ENCODE results near the gene CASS4. TPM values are rescaled to one million over a fixed set of nuclear protein-coding genes. Genes with fewer than 3 reads are reported as not detected.

Gene CASS4
- total RNA-seq, 1 donor from 2014 or later, result 0.74 TPM

GRCh38 chr20:56504373-56505005, 92.4 kb downstream of the CASS4 start:
- peaks cover 0 to 10% of the 10 kb centered on the region in 2 donors for H3K36me3 ChIP-seq
- H3K4me3 ChIP-seq, result no peak overlapping the region
- no peak for DNase-seq (ENCODE audit: extremely low spot score in 2 of 2)
- intact Hi-C loops (cut with DNase I), result no loop called here
- H3K27ac ChIP-seq, result no peak overlapping the region
- H3K4me1 ChIP-seq, result no peaks in the 10 kb centered on the region
- H3K27me3 ChIP-seq, result no peaks in the 10 kb centered on the region
- TF ChIP-seq POLR2A (IDR thresholded peaks at IDR 0.05) (no peak), CTCF (IDR thresholded peaks at IDR 0.05) (no peak), POLR2AphosphoS5 (IDR thresholded peaks at IDR 0.05; ENCODE audit: insufficient read depth in 1 of 2, low read depth in 1 of 2) (no peak)
- H3K9me3 ChIP-seq, result no peaks in the 10 kb centered on the region

- Histone ChIP-seq H3K9me3 (no peaks in the 10 kb centered on the region), H3K27ac (no peak overlapping the region), H3K4me3 (no peak overlapping the region), H3K27me3 (no peaks in the 10 kb centered on the region), H3K4me1 (no peaks in the 10 kb centered on the region), H3K36me3 (no peaks in the 10 kb centered on the region)
- TF ChIP-seq POLR2AphosphoS5 (IDR thresholded peaks at IDR 0.05; ENCODE audit: insufficient read depth in 1 of 2, low read depth in 1 of 2) (no peak), POLR2A (IDR thresholded peaks at IDR 0.05) (no peak), CTCF (IDR thresholded peaks at IDR 0.05) (no peak)
- DNase-seq (ENCODE audit: extremely low spot score in 2 of 2), result no peak
- intact Hi-C loops (cut with DNase I), result no loop called here
Measured at GRCh38 chr20:56506103-56506502, 94.0 kb downstream of the CASS4 start.

Small RNA genes lying within 50 kb of the gene (small RNA-seq; reads per million reads assigned to genes)
- not detected for gene RPL39P

Other genes starting within 250 kb of the CASS4 start
- not detected for gene MC3R, start 163.5 kb upstream of the CASS4 start, total RNA-seq
- 46.4 TPM for gene FAM210B, start 53.3 kb upstream of the CASS4 start, total RNA-seq
- 2.2 TPM for gene AURKA, start 20.0 kb upstream of the CASS4 start, total RNA-seq
- 27.0 TPM for gene CSTF1, start 19.6 kb upstream of the CASS4 start, total RNA-seq
- gene RTF2, start 56.4 kb downstream of the CASS4 start, total RNA-seq, result 47.1 TPM
- not detected for gene FAM209A, start 112.5 kb downstream of the CASS4 start, total RNA-seq
- not detected for gene FAM209B, start 121.0 kb downstream of the CASS4 start, total RNA-seq
- gene TFAP2C, start 217.0 kb downstream of the CASS4 start, total RNA-seq, result 20.6 TPM